Fibroblast of skin of left quadriceps (primary cell): ENCODE data around the gene CABP2.
A peak's percentile ranks its signal among the peaks of the same experiment; 100 is the strongest.

Source experiments
- DNase-seq, 2 experiments: peaks; one replicate each; pipeline ENCODE4 v3.0.0-alpha.2; 2013; ENCODE audit warnings: low read depth in 2 of 2

Gene CABP2

DNA sequence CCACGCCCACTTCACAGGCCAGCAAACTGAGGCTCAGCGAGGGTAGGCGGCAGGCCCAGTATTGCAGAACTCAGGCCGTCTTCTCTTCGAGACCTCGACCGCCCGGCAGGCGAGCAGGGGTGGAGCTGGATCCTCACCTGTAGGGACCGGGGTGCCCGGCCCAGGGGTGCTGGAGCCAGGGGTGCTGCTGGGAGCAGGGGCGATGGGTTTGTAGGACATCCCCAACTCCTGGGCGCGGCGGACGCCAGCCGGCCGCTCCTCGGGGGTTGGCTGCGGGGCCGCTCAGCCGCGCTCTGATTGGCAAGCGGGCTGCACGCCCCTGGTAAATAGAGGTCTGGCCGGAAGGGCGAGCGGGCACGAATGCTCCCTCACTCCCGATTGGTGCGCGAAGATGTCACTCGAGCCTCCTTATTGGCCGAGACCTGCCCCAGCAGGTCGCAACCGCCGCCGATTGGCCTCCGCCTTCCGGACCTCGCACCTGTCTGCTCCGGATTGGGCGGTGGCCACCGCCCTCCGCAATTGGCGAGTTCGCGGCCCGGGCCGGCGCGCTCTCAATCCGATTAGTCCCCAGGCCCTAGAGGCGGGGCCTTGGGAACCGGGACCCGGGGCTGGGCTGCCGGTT lies 15.3 kb downstream of the CABP2 start, which contains the start of gene CDK2AP2:
Gene CDK2AP2, minus strand, starts transcription at position 299 of the 622 bp plus-strand sequence. Its CDS starts 80 bp downstream, at position 219.
- peak; percentile 99 for DNase-seq

GRCh38 chr11:67507242-67507863 lies 15.9 kb downstream of the CABP2 start:
- no peak for DNase-seq

DNA sequence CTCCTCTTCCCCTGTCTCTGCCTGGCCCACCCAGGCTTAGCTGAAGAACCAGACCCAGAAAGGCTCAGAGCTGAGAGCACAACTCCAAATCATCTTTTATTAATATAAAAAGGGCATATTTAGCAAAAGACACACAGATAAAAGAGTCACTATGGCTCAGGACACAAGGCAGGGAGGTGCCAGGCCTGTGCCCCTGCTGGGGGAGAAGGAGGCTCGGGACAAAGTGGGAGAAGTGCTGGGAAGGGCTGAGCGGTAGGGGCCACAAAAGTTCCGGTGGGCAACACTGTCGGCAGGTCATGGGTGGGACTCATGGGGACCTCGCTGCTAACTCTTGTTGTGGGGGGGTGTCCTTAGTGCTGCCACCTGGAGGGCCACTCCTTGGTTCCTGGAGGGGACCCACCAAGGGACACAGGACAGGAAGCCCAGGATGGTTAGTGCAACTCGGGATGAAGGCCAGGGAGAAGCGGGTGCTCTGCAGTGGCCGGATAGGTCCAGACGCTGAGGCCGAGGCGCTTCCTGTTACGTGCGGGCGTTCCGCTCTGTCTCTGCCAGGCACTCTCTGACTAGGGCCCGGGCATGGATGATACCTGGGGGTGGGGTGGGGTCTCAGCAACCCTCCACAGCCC lies 16.7 kb downstream of the CABP2 start:
- no peak for DNase-seq

DNA sequence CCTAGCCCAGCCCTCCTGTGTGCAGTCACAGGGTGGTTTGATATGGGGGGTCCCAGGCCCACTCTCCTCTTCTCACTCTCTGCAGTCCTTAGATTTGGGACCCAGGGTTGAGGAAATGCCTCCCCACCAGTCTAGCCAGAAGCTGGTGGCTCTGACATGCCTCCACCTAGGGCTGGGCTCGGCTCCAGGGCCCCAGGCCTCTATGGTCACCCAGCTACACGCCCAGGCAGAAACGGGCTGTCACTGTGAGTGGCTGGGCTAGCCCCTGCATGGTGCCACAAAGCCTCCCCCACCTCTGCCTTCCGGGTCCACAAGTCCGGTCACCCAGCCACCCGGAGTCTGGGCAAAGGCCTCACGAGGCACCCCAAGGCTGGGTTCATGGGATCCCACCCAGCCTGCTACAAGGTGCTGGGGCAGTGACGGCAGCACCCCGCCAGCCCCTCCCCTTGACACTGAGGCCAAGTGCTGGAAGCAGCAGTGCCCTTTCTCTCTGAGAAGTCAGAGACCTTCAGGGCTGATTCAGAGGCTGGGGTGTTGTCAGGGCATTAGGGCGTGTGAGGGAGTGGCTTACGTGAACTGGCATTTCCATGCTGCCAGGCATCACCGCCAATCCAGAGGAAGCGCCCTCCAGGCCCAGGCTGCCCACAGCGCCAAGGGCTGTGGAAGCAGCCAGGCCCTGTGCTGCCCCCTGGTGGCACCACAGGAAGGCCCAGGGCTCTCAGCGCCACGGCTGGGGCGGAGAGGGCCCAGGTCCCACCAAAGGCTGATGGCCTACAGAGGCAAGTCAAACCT lies 17.4 kb downstream of the CABP2 start:
- peak; percentile 40 to 41 for DNase-seq

DNA sequence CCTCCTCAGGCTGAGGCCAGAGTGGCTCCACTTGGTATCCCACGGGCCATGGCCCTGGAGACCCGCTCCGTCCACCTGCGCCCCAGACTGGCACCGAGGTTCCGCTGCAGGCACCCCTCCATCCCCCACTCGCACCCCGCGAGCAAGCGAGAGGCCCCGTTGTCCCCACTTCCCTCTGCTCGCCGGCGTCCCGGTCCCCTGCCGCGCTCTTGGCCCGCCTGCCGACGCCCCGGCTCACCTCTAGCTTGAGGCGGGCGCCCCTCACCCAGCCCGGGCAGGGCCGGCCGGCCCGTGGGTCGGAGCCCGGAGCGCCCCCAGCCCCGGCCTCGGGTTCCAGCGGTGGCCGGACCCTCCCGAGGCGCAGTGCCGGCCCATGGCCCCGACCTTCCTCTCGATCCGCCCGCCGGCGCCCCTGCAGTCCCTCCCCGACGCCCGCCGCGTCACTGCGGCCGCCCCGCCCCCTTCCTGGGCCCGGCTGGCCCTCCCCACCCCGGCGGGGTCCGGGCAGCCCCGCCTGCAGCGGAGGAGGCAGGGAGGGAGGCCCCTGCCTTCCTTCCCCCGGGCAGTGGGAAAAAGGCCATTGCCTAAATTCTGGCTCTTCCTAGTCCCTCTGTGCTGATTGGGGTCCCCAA lies 18.2 kb downstream of the CABP2 start, which contains the start of gene PITPNM1:
Gene PITPNM1, minus strand, starts transcription at position 414 of the 632 bp plus-strand sequence. CDS start 1,183 bp downstream, outside the sequence.
- DNase-seq = peak in 1 of 2 experiments; percentile 14

GRCh38 chr11:67504005-67504949 lies 19.0 kb downstream of the CABP2 start:
- no peak for DNase-seq

- DNase-seq = no peak
Measured at GRCh38 chr11:67503119-67504004, 19.9 kb downstream of the CABP2 start.

DNA sequence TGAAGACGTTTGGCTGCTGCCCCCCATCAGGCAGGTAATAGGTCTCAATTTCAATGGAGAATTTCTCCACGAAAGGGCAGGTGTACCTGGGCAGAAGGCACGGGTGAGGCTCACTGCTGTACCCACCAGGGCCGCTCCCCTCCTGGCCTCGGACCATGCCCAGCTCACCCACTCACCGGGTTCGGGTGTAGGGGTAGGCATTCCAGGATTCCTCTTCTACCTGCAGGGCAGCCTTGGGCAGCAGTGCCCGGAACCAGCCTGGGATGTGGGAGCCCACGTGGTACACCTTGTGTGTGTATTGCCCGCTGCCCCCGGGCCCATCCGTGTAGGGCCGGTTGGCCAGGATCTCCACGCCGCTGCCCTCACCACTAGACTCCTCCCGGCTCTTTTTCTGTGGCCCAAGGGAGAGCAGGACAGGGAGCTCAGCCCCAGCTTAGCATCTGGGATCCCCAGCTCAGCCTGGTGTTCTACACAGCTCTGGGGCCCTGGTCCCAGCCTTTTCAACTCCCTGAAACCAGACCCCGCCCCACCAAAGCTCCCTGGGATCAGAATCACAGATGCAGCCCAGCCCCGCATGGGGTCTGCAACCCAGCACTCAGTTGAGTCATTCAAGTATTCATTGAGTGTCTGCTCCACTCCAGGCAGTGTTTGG lies 20.8 kb downstream of the CABP2 start:
- DNase-seq = no peak

DNA sequence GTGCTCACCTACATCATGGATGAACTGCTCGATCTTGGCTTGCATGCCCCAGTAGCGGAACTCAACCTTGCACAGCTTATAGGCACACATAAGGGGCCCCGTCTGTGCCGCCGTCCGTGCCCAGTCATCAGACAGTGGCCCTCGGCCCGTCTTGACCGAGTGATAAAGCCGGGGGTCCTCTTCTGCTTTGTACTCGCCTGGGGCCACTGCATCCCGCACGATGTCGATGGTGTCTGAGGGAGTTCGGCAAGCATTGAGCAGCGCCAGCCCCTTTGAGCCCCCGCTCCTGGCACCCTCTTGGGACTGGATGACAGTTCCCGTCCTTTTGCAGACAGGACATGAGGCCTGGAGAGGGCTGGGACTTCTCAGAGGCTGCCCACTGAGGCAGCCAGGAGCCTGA lies 21.4 kb downstream of the CABP2 start:
- no peak for DNase-seq

DNA sequence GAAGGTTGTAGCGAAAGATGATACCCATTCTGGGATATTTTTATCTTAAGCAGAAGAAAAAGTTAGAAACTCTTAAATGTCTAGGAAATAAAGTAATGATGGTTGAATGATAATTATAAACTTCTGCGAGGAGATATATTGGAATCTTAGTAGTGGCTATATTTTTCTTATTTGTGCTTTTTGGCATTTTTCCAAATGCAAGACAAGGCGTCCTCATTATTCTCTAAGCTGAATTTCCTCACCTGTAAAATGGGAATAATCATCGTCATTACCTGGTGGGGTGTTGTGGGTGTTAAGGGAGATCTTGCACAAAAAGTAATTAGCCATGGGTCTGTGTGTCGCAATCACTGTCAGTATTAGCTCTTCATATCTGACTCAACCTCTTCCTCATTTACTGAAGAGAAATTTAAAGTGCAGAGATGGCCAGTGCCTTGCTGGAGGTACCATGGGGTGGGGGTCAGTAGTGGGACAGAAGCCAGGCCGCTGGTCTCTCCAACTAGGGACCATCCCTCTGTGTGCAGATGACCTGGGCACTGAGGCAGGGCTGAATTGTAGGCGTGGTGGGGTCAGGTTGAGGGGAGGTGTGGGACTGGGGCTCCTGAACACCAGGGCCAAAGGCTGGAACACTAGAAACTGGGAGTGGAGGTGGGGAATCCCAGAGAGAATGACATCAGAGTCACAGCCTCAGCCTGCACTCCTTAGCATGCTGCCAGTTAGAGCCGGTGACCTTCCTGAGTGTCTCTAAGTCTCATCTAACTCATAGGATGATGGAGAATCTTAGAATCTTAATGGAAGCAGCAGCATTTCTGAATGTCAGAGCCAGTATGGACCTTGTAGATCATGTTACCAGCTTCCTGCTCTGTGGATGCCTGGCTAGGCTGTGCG lies 22.2 kb downstream of the CABP2 start:
- no peak for DNase-seq

GRCh38 chr11:67500484-67500821 lies 22.8 kb downstream of the CABP2 start:
- DNase-seq = no peak

GRCh38 chr11:67499808-67500483 lies 23.3 kb downstream of the CABP2 start:
- DNase-seq = no peak

GRCh38 chr11:67498544-67498972 lies 24.7 kb downstream of the CABP2 start:
- no peak for DNase-seq

GRCh38 chr11:67497656-67498291 lies 25.5 kb downstream of the CABP2 start:
- DNase-seq = no peak

- DNase-seq = no peak
Measured at GRCh38 chr11:67496113-67496512, 27.1 kb downstream of the CABP2 start.

DNA sequence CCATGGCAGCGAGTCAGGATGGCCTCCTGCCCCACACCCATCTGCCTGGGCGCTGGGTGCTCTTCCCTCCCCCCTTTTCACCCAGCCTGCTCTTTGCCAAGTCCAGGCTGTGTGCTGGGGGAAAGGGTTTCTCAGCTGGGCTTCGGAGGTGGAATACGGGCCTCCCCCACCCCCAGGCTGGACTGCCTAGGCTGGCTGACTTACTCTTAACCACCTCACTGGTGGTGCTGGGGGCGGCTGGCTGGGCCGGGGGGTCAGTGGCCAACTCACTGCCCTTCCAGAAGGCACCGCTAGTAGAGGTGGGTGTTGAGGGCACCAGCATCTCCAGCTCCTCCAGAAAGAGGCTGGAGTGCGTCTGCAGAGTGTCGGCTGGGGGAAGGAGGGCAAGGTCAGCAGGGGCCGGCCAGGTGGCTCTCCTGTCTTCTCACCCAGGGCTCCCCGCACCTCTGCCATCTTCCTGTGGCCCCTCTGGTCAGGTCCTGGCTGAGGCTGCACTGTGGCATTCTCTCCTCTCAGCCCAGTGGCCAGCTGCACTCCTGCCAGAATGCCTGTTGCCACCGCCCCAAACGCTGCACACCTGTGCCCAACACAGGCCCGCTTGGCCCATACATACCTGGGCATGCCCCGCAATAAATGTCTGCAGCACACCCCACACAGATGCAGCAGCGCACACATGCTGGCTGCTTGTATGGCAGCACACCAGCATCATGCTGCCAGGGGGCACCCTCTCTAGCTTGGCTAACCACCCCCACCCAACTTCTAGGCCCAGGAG lies 27.8 kb downstream of the CABP2 start:
- no peak for DNase-seq
